K562 (cell line): ENCODE measurements around the gene MAN1B1. TPM values are rescaled to one million over a fixed set of nuclear protein-coding genes. Genes with fewer than 3 reads are reported as not detected.

Source experiments
- BHLHE40 ChIP-seq: IDR thresholded peaks from 2 replicates; pipeline ENCODE4 v1.6.1; 2011; ENCODE audit warnings: low read length, improper control_type of control experiment
- DMBX1 ChIP-seq: fragments of 250-450 bp; sonication (Bioruptor Pico); IDR thresholded peaks from 2 replicates; pipeline ENCODE4 v1.8.0; 2022; ENCODE audit warnings: inconsistent platforms, mild to moderate bottlenecking, moderate library complexity, borderline replicate concordance
- EP300 ChIP-seq: IDR thresholded peaks from 2 replicates; pipeline ENCODE4 v1.6.1; 2012; ENCODE audit warnings: low read length, improper control_type of control experiment
- GTF2E2 ChIP-seq: fragments of 200-800 bp; sonication (Bioruptor generic); IDR thresholded peaks from 2 replicates; pipeline ENCODE4 v1.6.1; 2016; ENCODE audit warnings: missing genetic modification characterization, missing compliant biosample characterization
- HMBOX1 ChIP-seq: sonication (generic); IDR thresholded peaks from 2 replicates; pipeline ENCODE4 v1.6.1; 2016
- KLF16 ChIP-seq: IDR thresholded peaks from 2 replicates; pipeline ENCODE4 v1.6.1; 2016; ENCODE audit warnings: antibody characterized with exemption
- MCM2 ChIP-seq: fragments of 450-650 bp; IDR thresholded peaks from 2 replicates; pipeline ENCODE4 v1.6.1; 2017; ENCODE audit warnings: low read depth, mild to moderate bottlenecking
- NFE2 ChIP-seq: IDR thresholded peaks from 2 replicates; pipeline ENCODE4 v1.6.1; 2014; ENCODE audit warnings: antibody characterized with exemption, low read depth
- RBBP5 ChIP-seq: fragments of 200-600 bp; sonication (generic); IDR thresholded peaks from 2 replicates; pipeline ENCODE4 v1.6.1; 2012; ENCODE audit warnings: borderline replicate concordance, mild to moderate bottlenecking, low read length, control low read depth, inconsistent platforms; ENCODE audit not compliant: insufficient read depth, poor library complexity, severe bottlenecking
- SAFB2 ChIP-seq: fragments of 200-400 bp; formaldehyde crosslinking; IDR thresholded peaks from 2 replicates; pipeline ENCODE4 v1.6.1; 2018; ENCODE audit warnings: borderline replicate concordance, low read length, low read depth, moderate library complexity; ENCODE audit not compliant: severe bottlenecking
- SMARCC2 ChIP-seq: fragments of 450-650 bp; IDR thresholded peaks from 2 replicates; pipeline ENCODE4 v1.6.1; 2017; ENCODE audit warnings: antibody characterized with exemption, moderate library complexity, mild to moderate bottlenecking, low read depth
- SOX6 ChIP-seq: fragments of 450-650 bp; IDR thresholded peaks from 2 replicates; pipeline ENCODE4 v1.6.1; 2014; ENCODE audit warnings: mild to moderate bottlenecking
- TAF9B ChIP-seq: fragments of 450-650 bp; IDR thresholded peaks from 2 replicates; pipeline ENCODE4 v1.6.1; 2018; ENCODE audit warnings: mild to moderate bottlenecking; ENCODE audit not compliant: partially characterized antibody
- TBL1XR1 ChIP-seq, 2 experiments: IDR thresholded peaks; 2 replicates each; pipeline ENCODE4 v1.6.1; 2012; ENCODE audit warnings: improper control_type of control experiment in 2 of 2, low read length in 2 of 2, mild to moderate bottlenecking in 1 of 2
- ZBTB40 ChIP-seq, 2 experiments: fragments of 450-650 bp in 1 of 2; sonication (generic) in 1 of 2; formaldehyde crosslinking in 1 of 2; IDR thresholded peaks; 2 replicates each; pipeline versions ENCODE4 v1.7.1 to v1.9.0; 2016 to 2022; ENCODE audit warnings: inconsistent platforms in 1 of 2, mild to moderate bottlenecking in 1 of 2, missing genetic modification reagents in 1 of 2
- ZKSCAN3 ChIP-seq: fragments of 250-450 bp; sonication (Bioruptor Pico); IDR thresholded peaks from 2 replicates; pipeline ENCODE4 v1.4.0; 2020
- ZNF347 ChIP-seq: fragments of 450-650 bp; formaldehyde crosslinking; IDR thresholded peaks from 2 replicates; pipeline ENCODE4 v1.4.0; 2020; ENCODE audit warnings: low read depth, mild to moderate bottlenecking, moderate library complexity
- ZNF436 ChIP-seq: fragments of 250-450, 450-650 bp; sonication (Bioruptor Pico); formaldehyde crosslinking; IDR thresholded peaks from 2 replicates; pipeline ENCODE4 v1.7.0; 2020; ENCODE audit warnings: mild to moderate bottlenecking
- ZNF717 ChIP-seq: fragments of 250-450 bp; sonication (Bioruptor Pico); IDR thresholded peaks from 2 replicates; pipeline ENCODE4 v1.5.0; 2021
- polyA plus RNA-seq, 8 experiments: library from polyadenylated mRNA; depleted of rRNA in 4 of 8; stranded (reverse) in 5 of 8; unstranded in 3 of 8; fragments of >200 nt; fragmentation: Nextera tagmentation in 2 of 8; fragmentation: Illumina TruSeq in 1 of 8; extraction: Ambion mirVana in 2 of 8; extraction: Trizol in 1 of 8; gene quantifications; 2 replicates each; pipeline versions ENCODE4 v1.2.1 to v1.2.3, GENCODE V29; 2011 to 2014; ENCODE audit warnings: inconsistent platforms in 1 of 8, missing spikeins in 1 of 8
- total RNA-seq, 7 experiments: library from RNA; depleted of rRNA in 6 of 7; stranded (reverse); fragments of >200 nt in 6 of 7; fragmentation: Illumina TruSeq in 2 of 7; extraction: Trizol in 2 of 7; gene quantifications; 2 replicates each; pipeline versions ENCODE4 v1.2.1 to v1.2.3, GENCODE V29; 2011 to 2021; ENCODE audit warnings: low replicate concordance in 1 of 7

Gene MAN1B1
- total and polyA plus RNA-seq, 9 of the 15 experiments (the other 6 are each of a cell fraction or from before 2014, with no cell fraction given) = 0.55 to 36.6 (median 27.3) TPM

GRCh38 chr9:137087409-137087925 lies 682 bp downstream of the MAN1B1 start (continued):
- TF ChIP-seq ZNF436 (CRISPR knock-in tag) (no peak), TAF9B (no peak), SAFB2 (no peak), ZBTB40 (IDR thresholded peaks at IDR 0.05) (peak; percentile 59; the same call in 1 of the 2 replicates), ZBTB40 (CRISPR knock-in tag; IDR thresholded peaks at IDR 0.05) (no peak), SOX6 (peak; percentile 54; the same call in 1 of the 2 replicates), ZNF717 (CRISPR knock-in tag) (no peak), EP300 (peak; percentile 25; the same call in 1 of the 2 replicates), NFE2 (no peak), MCM2 (no peak), GTF2E2 (peak; percentile 22; the same call in 1 of the 2 replicates), RBBP5 (peak; percentile 11), BHLHE40 (no peak), ZKSCAN3 (CRISPR knock-in tag) (no peak), KLF16 (no peak), ZNF347 (CRISPR knock-in tag) (no peak), TBL1XR1 (IDR thresholded peaks at IDR 0.05; ENCODE audit: low read length in 2 of 2) (no peak), HMBOX1 (no peak), DMBX1 (CRISPR knock-in tag) (no peak), SMARCC2 (no peak)
